ENCODE data around the gene FUBP1.

DNA sequence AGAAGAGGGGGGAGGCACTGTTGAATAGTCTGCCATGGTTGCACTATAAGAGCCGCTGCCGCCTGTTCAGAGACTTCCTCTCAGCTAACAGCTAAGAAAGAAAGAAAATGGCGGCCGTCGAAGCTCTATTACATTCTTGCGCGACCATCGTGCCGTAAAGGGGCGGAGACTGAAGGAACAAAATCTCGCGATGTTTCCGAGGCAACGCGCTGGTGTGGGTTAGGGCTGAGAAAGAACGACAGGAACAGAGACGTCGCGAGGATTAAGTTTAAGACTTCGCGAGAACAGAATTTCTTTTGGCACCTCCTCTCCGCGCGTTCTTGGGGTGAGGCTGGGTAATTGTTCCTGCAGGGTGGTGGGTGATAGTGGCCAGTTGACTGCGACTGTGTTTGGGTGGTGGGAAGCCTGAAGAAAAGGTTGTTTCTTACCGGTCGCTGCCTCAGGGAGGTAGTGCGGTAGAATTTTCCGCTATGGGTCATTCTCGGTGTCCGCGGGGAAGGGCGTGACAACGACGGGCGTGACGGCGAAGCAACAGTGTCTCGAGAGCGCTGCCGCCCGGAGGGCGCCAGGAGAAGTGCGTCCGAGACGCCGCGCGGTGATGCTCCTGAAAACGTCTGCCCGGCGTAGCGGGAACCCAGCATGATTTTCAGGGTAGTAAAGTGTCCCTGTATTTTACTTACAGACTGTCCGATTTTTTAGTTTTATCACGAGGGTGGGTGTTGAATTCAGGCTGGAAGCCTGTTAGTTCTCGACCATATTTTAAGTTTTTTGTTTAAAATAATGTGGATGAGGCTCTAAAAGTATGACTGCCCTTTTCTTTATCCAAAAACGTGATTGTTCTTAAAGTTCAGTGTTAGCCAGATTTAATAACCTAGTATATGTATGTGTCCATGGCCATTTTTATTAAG lies at the start of gene FUBP1:
- TF ChIP-seq TAF1 (IDR thresholded peaks at IDR 0.05; ENCODE audit: borderline replicate concordance, low read depth, low read length) (peak; percentile 89), POLR2AphosphoS5 (IDR thresholded peaks at IDR 0.05; ENCODE audit: low read depth, low read length) (peak; percentile 97)
